IPS-15b (cell line): Measurements from ENCODE around the gene ANKFN1.

Experiments used
- H3K27me3 ChIP-seq: one replicate; pipeline ENCODE4 v1.6.1; 2013; ENCODE audit warnings: low read length; ENCODE audit not compliant: control insufficient read depth, insufficient read depth
- H3K36me3 ChIP-seq: one replicate; pipeline ENCODE4 v1.6.1; 2013; ENCODE audit warnings: low read length; ENCODE audit not compliant: control insufficient read depth, insufficient read depth
- H3K4me1 ChIP-seq: one replicate; pipeline ENCODE4 v1.6.1; 2013; ENCODE audit warnings: mild to moderate bottlenecking, low read length; ENCODE audit not compliant: control insufficient read depth, insufficient read depth
- H3K4me3 ChIP-seq: one replicate; pipeline ENCODE4 v1.5.1; 2013; ENCODE audit warnings: low read depth, low read length
- H3K9ac ChIP-seq: one replicate; pipeline ENCODE4 v1.6.1; 2013; ENCODE audit warnings: low read depth, mild to moderate bottlenecking, low read length
- H3K9me3 ChIP-seq: one replicate; pipeline ENCODE4 v1.6.1; 2013; ENCODE audit warnings: mild to moderate bottlenecking, low read length; ENCODE audit not compliant: control insufficient read depth, insufficient read depth

The ANKFN1 gene

GRCh38 chr17:56149266-56150036 is 3.8 kb upstream of the ANKFN1 start:
- Histone ChIP-seq H3K4me1 (no peaks in the 10 kb centered on the region), H3K36me3 (no peaks in the 10 kb centered on the region), H3K27me3 (no peaks in the 10 kb centered on the region), H3K9ac (no peak overlapping the region), H3K9me3 (no peaks in the 10 kb centered on the region), H3K4me3 (no peak overlapping the region)

DNA sequence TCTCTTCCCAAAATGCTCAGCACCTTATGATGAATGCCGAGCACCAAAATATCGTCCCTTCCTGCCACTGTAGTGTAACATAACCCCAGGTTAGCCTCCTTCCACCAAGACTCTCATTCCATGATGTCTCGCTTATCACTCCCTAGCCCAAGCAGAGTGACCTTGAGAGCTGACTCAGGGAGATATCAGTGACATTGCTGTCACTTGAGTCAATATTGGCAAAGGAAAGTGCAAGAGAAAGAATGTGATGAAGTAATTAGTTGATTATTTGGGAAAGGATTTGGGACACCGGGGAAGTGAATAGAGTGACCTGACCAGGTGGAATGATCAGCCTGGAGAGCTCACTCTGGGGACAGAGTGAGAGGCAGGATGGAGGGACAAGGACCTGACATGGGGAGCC is 2.6 kb upstream of the ANKFN1 start:
- Histone ChIP-seq H3K36me3 (no peaks in the 10 kb centered on the region), H3K9ac (no peak overlapping the region), H3K27me3 (no peaks in the 10 kb centered on the region), H3K9me3 (no peaks in the 10 kb centered on the region), H3K4me1 (no peaks in the 10 kb centered on the region), H3K4me3 (no peak overlapping the region)

GRCh38 chr17:56157845-56158244 is 4.6 kb downstream of the ANKFN1 start:
- H3K27me3 ChIP-seq, result no peaks in the 10 kb centered on the region
- peaks cover 6% of the 10 kb centered on the region for H3K4me1 ChIP-seq
- H3K36me3 ChIP-seq, result no peaks in the 10 kb centered on the region
- H3K9ac ChIP-seq, result no peak overlapping the region
- H3K9me3 ChIP-seq, result no peaks in the 10 kb centered on the region
- no peak overlapping the region for H3K4me3 ChIP-seq

- no peaks in the 10 kb centered on the region for H3K27me3 ChIP-seq
- no peaks in the 10 kb centered on the region for H3K36me3 ChIP-seq
- no peak overlapping the region for H3K4me3 ChIP-seq
- H3K4me1 ChIP-seq, result peaks cover 6% of the 10 kb centered on the region
- H3K9me3 ChIP-seq, result no peaks in the 10 kb centered on the region
- no peak overlapping the region for H3K9ac ChIP-seq
Observed at GRCh38 chr17:56158344-56158743, 5.1 kb downstream of the ANKFN1 start.

DNA sequence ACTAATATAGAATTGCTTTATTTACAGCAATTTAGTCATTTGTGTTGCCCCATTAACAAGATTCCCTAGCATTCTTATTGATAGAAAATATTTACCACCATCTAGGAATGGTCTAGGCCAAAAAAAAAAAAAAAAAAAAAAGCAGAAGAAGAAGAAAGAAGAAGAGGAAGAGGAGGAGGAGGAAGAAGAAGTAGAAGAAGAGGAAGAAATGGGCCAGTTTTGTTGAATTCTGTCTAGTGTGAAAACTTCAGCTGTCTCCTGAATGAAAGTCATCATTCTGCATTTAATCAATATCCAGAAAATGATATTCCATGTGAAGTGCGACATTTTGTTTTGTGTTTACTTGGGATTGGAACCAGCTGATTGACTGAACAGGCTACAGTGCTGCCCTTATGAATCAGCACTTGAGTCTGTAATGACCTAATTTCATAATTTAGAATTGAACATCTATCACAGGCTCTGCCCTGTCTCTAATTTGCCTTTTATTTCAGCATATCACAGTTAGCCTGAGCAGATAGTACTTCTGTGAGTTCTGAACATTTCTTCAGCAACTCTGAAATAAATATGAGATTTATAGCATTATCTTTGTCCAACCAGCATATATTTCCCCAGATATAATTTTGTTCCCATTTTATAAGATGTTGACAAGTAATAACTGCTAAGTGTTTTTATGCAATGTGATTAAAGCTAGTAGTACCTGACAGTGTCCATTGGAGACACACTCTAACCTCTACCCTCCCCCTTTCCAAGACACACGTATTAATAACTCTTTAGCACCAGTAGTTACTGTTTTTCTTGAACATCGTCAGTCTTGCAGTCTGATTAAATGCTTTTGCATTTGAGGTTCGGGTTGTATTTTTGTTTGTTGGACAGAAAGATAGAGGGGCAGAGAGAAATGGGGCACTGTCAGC is 5.9 kb downstream of the ANKFN1 start:
- H3K9me3 ChIP-seq, result no peaks in the 10 kb centered on the region
- peaks cover 6% of the 10 kb centered on the region for H3K4me1 ChIP-seq
- no peak overlapping the region for H3K4me3 ChIP-seq
- H3K36me3 ChIP-seq, result no peaks in the 10 kb centered on the region
- no peak overlapping the region for H3K9ac ChIP-seq
- H3K27me3 ChIP-seq, result no peaks in the 10 kb centered on the region

- H3K9ac ChIP-seq, result no peak overlapping the region
- no peaks in the 10 kb centered on the region for H3K27me3 ChIP-seq
- H3K4me3 ChIP-seq, result no peak overlapping the region
- no peaks in the 10 kb centered on the region for H3K9me3 ChIP-seq
- no peaks in the 10 kb centered on the region for H3K36me3 ChIP-seq
- peaks cover 6% of the 10 kb centered on the region for H3K4me1 ChIP-seq
Observed at GRCh38 chr17:56159826-56160380, 6.6 kb downstream of the ANKFN1 start.

DNA sequence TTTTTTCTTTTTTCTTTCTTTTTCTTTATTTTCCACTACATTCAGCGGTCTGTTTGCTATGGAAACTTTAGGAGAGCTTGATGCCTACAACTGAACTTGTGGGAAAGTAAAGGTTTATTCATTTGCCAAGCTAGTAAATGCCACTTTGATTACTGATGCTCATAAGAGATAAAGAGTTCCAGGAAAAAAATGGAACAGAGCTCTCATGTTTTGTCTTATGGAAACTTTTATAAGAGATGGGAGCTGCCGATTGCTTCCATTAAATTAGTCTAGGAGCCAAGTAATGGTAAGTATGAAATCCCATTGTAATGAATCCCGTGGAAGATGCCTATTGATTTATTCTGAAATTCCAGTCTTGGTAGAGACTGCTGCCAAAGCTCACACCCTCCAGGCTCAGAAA is 7.1 kb downstream of the ANKFN1 start:
- H3K9me3 ChIP-seq, result no peaks in the 10 kb centered on the region
- no peaks in the 10 kb centered on the region for H3K36me3 ChIP-seq
- no peak overlapping the region for H3K4me3 ChIP-seq
- peaks cover 6% of the 10 kb centered on the region for H3K4me1 ChIP-seq
- H3K27me3 ChIP-seq, result no peaks in the 10 kb centered on the region
- no peak overlapping the region for H3K9ac ChIP-seq

- Histone ChIP-seq H3K9me3 (no peaks in the 10 kb centered on the region), H3K27me3 (no peaks in the 10 kb centered on the region), H3K4me1 (peaks cover 3% of the 10 kb centered on the region), H3K9ac (no peak overlapping the region), H3K36me3 (no peaks in the 10 kb centered on the region), H3K4me3 (no peak overlapping the region)
Observed at GRCh38 chr17:56165072-56165641, 11.9 kb downstream of the ANKFN1 start.

DNA sequence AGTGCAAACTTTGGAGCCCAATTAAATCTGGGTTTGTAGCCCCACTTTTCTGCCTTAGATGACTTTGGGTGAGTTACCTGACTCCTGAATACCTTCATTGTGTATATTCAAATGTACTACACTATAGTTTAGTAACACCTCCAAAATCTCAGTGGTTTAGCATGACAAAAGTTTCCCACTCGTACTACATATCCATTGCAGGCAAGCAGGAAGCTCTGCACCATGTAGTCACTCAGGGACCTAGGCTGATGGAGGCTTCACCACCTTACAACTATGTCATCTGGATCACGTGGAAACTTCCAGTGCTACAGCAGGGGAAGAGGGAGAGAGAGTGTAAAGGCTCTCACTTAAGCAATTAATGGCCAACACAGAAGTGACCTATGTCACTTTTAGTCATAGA is 14.2 kb downstream of the ANKFN1 start:
- no peak overlapping the region for H3K9ac ChIP-seq
- no peaks in the 10 kb centered on the region for H3K9me3 ChIP-seq
- no peaks in the 10 kb centered on the region for H3K27me3 ChIP-seq
- no peak overlapping the region for H3K4me3 ChIP-seq
- H3K36me3 ChIP-seq, result no peaks in the 10 kb centered on the region
- H3K4me1 ChIP-seq, result no peaks in the 10 kb centered on the region

GRCh38 chr17:56169621-56170020 is 16.3 kb downstream of the ANKFN1 start:
- no peaks in the 10 kb centered on the region for H3K9me3 ChIP-seq
- H3K9ac ChIP-seq, result no peak overlapping the region
- no peaks in the 10 kb centered on the region for H3K27me3 ChIP-seq
- H3K36me3 ChIP-seq, result no peaks in the 10 kb centered on the region
- H3K4me3 ChIP-seq, result no peak overlapping the region
- H3K4me1 ChIP-seq, result no peaks in the 10 kb centered on the region

GRCh38 chr17:56171186-56171959 is 18.1 kb downstream of the ANKFN1 start:
- H3K4me1 ChIP-seq, result no peaks in the 10 kb centered on the region
- no peaks in the 10 kb centered on the region for H3K9me3 ChIP-seq
- H3K4me3 ChIP-seq, result no peak overlapping the region
- H3K9ac ChIP-seq, result no peak overlapping the region
- H3K36me3 ChIP-seq, result no peaks in the 10 kb centered on the region
- no peaks in the 10 kb centered on the region for H3K27me3 ChIP-seq
